Hepatocyte (in vitro differentiated cells): Measurements from ENCODE around the gene NRIP1.

Experiments
- CTCF ChIP-seq: fragments of 200-600 bp; sonication (generic); IDR thresholded peaks from 2 replicates; pipeline ENCODE4 v1.5.1; 2016; ENCODE audit warnings: antibody characterized with exemption, mild to moderate bottlenecking; ENCODE audit not compliant: poor library complexity
- EZH2 ChIP-seq: fragments of 200-600 bp; sonication (generic); IDR thresholded peaks from 2 replicates; pipeline ENCODE4 v1.6.1; 2016; ENCODE audit warnings: antibody characterized with exemption, mild to moderate bottlenecking, borderline replicate concordance

DNA sequence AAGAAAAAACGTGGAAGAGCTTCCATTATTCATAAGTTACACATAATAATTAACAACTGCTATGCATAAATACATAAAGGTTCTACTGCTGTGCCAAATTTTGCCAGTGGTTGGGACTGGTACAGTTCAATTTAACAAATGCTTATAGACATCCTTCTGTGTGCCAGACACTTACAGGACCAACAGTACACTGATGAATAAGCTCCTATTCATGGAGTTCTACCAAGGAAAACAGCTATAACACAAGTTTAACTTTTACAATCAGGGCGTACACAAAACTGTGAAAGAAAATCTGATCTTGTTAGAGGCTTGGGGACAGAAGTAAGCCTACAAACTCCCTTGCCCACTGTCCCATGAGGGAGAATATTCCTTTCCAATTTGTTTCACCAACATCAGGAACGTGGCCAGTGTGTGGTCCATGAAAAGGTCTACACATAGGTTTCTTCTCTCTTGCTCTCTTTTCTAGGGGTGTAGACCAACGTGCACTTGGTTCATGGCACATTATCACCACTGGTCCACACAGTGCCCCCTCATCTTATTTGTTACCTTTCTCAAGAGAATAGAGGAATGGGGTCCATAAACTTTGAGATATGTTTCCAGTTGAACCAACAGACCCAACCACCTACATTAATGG lies 10.1 kb downstream of the NRIP1 start:
- TF ChIP-seq CTCF, result no peak
- TF ChIP-seq EZH2, result no peak
